Measurements from ENCODE around the gene LONRF3. TPM values are rescaled to one million over a fixed set of nuclear protein-coding genes. Genes with fewer than 3 reads are reported as not detected.

Gene LONRF3
- total and polyA plus RNA-seq, 8 donors, result 3.0 to 23.0 (median 3.9) TPM

DNA sequence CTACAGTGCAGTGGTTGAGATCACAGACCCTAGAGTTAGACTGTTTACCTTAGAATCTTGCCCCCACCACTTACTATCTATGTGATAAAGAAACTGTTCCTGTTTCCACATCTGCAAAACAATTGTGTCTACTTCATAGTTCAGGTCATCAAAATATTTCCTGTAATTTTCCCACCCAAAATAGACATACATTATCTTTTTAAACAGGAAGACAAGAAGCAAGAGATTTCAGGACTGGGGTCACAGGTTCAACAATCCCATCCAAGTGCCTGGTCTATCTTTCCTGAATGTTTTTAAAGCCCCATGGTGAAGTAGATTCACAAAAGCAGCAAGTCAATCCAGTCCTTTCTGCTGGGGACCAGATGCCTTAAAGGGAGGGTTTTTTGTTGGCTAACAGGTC, 56.6 kb downstream of the LONRF3 start:
- H3K27ac ChIP-seq, result no peak overlapping the region
- TF ChIP-seq, protein P1, sequence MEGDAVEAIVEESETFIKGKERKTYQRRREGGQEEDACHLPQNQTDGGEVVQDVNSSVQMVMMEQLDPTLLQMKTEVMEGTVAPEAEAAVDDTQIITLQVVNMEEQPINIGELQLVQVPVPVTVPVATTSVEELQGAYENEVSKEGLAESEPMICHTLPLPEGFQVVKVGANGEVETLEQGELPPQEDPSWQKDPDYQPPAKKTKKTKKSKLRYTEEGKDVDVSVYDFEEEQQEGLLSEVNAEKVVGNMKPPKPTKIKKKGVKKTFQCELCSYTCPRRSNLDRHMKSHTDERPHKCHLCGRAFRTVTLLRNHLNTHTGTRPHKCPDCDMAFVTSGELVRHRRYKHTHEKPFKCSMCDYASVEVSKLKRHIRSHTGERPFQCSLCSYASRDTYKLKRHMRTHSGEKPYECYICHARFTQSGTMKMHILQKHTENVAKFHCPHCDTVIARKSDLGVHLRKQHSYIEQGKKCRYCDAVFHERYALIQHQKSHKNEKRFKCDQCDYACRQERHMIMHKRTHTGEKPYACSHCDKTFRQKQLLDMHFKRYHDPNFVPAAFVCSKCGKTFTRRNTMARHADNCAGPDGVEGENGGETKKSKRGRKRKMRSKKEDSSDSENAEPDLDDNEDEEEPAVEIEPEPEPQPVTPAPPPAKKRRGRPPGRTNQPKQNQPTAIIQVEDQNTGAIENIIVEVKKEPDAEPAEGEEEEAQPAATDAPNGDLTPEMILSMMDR (IDR thresholded peaks at IDR 0.05), result no peak

DNA sequence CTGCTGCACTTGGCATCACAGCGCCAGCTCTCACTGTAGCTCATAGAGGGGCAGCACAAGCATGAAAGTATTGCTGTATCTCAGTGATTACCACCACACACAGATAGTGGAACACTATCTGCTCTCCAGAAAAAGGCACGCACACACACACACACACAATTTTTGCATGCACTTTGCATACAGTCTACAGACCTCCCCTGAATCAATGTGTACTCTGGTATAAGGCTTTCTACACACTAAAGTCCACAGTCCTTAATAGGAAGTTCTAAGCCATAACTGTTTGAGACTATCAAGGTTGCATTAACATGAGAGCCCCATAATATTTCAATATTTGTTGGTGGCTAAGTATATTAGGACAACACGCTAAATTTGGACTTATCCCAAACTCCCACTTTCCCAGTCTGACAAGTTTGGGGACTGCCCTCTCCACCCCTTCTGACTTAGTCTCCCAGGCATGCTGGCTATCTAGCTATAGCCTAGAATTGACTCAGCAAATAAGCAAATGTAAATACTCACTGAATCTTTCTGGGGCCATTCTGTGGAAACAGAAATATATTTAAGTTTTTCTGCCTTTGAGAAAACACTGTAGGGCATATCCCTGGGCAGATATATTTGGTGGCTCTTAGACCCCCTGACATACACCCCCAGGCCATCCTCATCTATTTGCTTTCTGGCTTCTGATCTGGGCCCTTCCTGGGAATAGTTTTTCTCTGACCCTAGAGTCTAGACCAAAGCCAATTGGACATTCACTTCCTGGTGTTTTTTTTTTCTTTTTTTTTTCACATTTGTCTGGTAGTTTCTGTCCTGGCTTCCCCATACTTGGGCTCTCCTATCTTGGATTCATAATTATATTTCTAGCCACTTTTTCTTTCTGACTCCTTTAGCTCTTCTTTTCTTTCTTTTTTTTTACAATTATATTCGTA, 62.0 kb downstream of the LONRF3 start:
- H3K9me3 ChIP-seq, result no peaks in the 10 kb centered on the region
- no peaks in the 10 kb centered on the region for H3K27me3 ChIP-seq
- H3K36me3 ChIP-seq, result no peaks in the 10 kb centered on the region
- DNase-seq (peak in 1 of 4 donors; percentile 18), ATAC-seq (peak; percentile 62)
- no peak overlapping the region for H3K27ac ChIP-seq
- intact Hi-C loops (cut with DNase I), result no loop called here
- TF ChIP-seq, protein P1 (IDR thresholded peaks at IDR 0.05), result no peak
- no peak overlapping the region for H3K4me3 ChIP-seq
- H3K4me1 ChIP-seq, result peaks cover 0 to 8% of the 10 kb centered on the region in 2 donors

More for the DNA sequence above, 56.6 kb downstream of the LONRF3 start:
- intact Hi-C loops (cut with DNase I), result no loop called here
- Histone ChIP-seq H3K9me3 (no peaks in the 10 kb centered on the region), H3K27me3 (no peaks in the 10 kb centered on the region), H3K36me3 (no peaks in the 10 kb centered on the region), H3K4me3 (no peak overlapping the region), H3K4me1 (no peaks in the 10 kb centered on the region)
- no peak for DNase-seq
- no peak for ATAC-seq

DNA sequence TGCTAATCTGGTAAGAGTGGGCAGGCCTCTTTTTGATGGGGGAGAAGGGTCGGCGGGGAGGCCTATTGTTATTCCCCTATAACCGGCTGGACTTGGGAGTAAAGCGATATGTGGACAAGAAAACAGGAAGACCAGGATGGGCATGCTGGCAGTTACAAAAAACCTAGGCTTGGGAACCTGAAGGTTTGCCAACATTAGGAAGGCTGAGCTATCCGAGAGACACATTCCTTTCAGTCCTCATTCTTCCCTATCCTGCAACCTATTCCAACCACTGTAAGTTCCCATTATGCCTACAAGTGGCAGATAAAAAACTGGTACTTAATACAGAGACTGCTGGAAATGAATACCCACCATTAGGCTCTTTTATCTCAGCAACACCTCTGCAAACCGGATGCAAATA, 66.0 kb downstream of the LONRF3 start:
- TF ChIP-seq, protein P1 (IDR thresholded peaks at IDR 0.05), result no peak
- no peak overlapping the region for H3K27ac ChIP-seq

DNA sequence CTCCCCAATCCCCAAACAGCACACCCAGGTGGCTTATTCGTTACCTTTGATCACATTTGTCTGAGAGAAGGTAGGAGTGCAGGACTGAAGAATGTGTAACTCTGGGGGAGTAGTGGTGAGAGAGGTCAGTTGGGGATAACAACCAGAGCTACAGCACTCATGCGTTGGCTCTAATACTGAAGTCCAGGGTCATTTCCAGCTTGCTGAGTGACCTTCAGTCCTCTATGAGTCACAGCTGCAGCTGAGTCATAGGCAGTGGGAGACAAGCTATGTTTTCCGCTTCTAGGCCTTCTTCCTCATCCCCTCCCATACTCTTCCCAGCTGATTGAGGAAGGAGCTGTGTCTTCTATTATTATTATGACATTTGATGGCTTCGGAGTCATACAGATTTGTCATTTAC, 66.8 kb downstream of the LONRF3 start:
- Histone ChIP-seq H3K27me3 (no peaks in the 10 kb centered on the region), H3K9me3 (no peaks in the 10 kb centered on the region), H3K36me3 (no peaks in the 10 kb centered on the region), H3K27ac (peak overlapping the region in 1 of 2 donors; percentile 10), H3K4me1 (peaks cover 0 to 8% of the 10 kb centered on the region in 2 donors), H3K4me3 (no peak overlapping the region)
- TF ChIP-seq, protein P1 (IDR thresholded peaks at IDR 0.05), result no peak
- intact Hi-C loops (cut with DNase I), result no loop called here
- DNase-seq, result peak in 2 of 4 donors; percentile 10 to 63
- ATAC-seq, result peak; percentile 91

More for the DNA sequence above, 66.0 kb downstream of the LONRF3 start:
- DNase-seq (no peak), ATAC-seq (no peak)
- intact Hi-C loops (cut with DNase I), result no loop called here
- Histone ChIP-seq H3K27me3 (no peaks in the 10 kb centered on the region), H3K36me3 (no peaks in the 10 kb centered on the region), H3K4me3 (no peak overlapping the region), H3K4me1 (peaks cover 0 to 8% of the 10 kb centered on the region in 2 donors), H3K9me3 (no peaks in the 10 kb centered on the region)

DNA sequence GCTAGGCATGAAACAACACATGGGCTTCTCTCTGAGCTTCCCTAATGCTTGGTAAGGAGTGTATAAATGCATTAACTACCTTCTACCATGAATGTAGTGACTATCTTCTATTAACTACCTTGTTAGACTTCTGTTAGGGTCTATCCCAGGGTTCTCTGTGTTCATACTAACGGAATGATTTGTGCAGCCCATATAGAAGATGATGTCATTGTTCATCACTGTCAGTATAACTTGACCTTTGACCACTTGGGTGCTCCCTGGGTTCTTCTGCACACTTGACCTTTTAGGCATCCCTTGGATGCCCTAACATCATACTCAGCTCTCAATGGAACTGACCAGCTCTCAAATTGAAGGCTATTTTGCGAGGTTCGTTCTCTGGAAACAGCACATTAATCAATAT, 67.6 kb downstream of the LONRF3 start:
- intact Hi-C loops (cut with DNase I), result no loop called here
- H3K9me3 ChIP-seq, result no peaks in the 10 kb centered on the region
- peaks cover 0 to 8% of the 10 kb centered on the region in 2 donors for H3K4me1 ChIP-seq
- ATAC-seq (no peak), DNase-seq (no peak)
- H3K27me3 ChIP-seq, result no peaks in the 10 kb centered on the region
- H3K27ac ChIP-seq, result peak overlapping the region in 1 of 2 donors; percentile 10
- no peaks in the 10 kb centered on the region for H3K36me3 ChIP-seq
- TF ChIP-seq, protein P1 (IDR thresholded peaks at IDR 0.05), result no peak
- no peak overlapping the region for H3K4me3 ChIP-seq
